Panc1 (cell line): ENCODE data around the gene RUNX3. TPM values are rescaled to one million over a fixed set of nuclear protein-coding genes. Genes with fewer than 3 reads are reported as not detected.

Experiments used
- ATAC-seq: fragments of 200-7000 bp; cut with Tn5 transposase; 2 replicates; pipeline ENCODE4 v1.9.1; 2020; ENCODE audit warnings: mild to moderate bottlenecking, moderate library complexity
- BruUV-seq: library from RNA; stranded (reverse); fragments of 400-500 nt; replicated peaks from 2 replicates; lab custom pipeline; 2021; lab: Mats Ljungman, UMichigan
- CTCF ChIA-PET: fragments of 300-600 bp; sonication (Branson Sonifier 250); formaldehyde crosslinking; loops from one replicate; lab custom pipeline; 2022; ENCODE audit warnings: antibody characterized with exemption; lab: Charles Lee
- POLR2A ChIA-PET: fragments of 300-600 bp; sonication (Branson Sonifier 250); formaldehyde crosslinking; loops from one replicate; lab custom pipeline; 2022; ENCODE audit warnings: antibody characterized with exemption; lab: Charles Lee
- DNase-seq: peaks from one replicate; pipeline ENCODE4 v3.0.0-alpha.2; 2010; ENCODE audit warnings: low read depth, low spot score
- H3K27ac ChIP-seq: 2 replicates; pipeline ENCODE4 v1.5.1; 2011; ENCODE audit warnings: mild to moderate bottlenecking, low read length, inconsistent platforms
- H3K27me3 ChIP-seq: fragments of 200-500 bp; sonication (Bioruptor generic); 2 replicates; pipeline ENCODE4 v1.6.0; 2014; ENCODE audit warnings: low read length, inconsistent platforms; ENCODE audit not compliant: control insufficient read depth, insufficient read depth
- H3K36me3 ChIP-seq: fragments of 200-500 bp; sonication (Bioruptor generic); 2 replicates; pipeline ENCODE4 v1.5.1; 2014; ENCODE audit warnings: inconsistent platforms, mild to moderate bottlenecking, low read length, moderate library complexity; ENCODE audit not compliant: control insufficient read depth, insufficient read depth
- H3K4me1 ChIP-seq: 2 replicates; pipeline ENCODE4 v1.5.1; 2011; ENCODE audit warnings: inconsistent platforms, mild to moderate bottlenecking, low read length, moderate library complexity; ENCODE audit not compliant: control insufficient read depth, insufficient read depth
- H3K4me3 ChIP-seq, 2 experiments: 2 replicates each; pipeline ENCODE4 v1.5.1; 2011 to 2012; ENCODE audit warnings: low read depth in 2 of 2, low read length in 2 of 2, mild to moderate bottlenecking in 2 of 2, inconsistent platforms in 1 of 2, moderate library complexity in 1 of 2
- H3K9me3 ChIP-seq: fragments of 200-500 bp; sonication (Bioruptor generic); 2 replicates; pipeline ENCODE4 v1.5.1; 2014; ENCODE audit warnings: low read depth, mild to moderate bottlenecking, inconsistent platforms, low read length, moderate library complexity; ENCODE audit not compliant: control insufficient read depth, insufficient read depth
- POLR2AphosphoS5 ChIP-seq: IDR thresholded peaks from 2 replicates; pipeline ENCODE4 v1.6.1; 2012; ENCODE audit warnings: mild to moderate bottlenecking, low read depth, low read length, moderate library complexity
- SIN3A ChIP-seq: IDR thresholded peaks from 2 replicates; pipeline ENCODE4 v1.6.1; 2012; ENCODE audit warnings: low read depth, mild to moderate bottlenecking, low read length, moderate library complexity, borderline replicate concordance; ENCODE audit not compliant: insufficient read depth
- TCF7L2 ChIP-seq: IDR thresholded peaks from 2 replicates; pipeline ENCODE4 v1.6.1; 2011; ENCODE audit warnings: mild to moderate bottlenecking, low read depth, low read length, inconsistent platforms
- in situ Hi-C: cut with HindIII; loops from 2 replicates; pipeline ENCODE4 v1.10.0; 2016; ENCODE audit warnings: low sequenced_read_pairs, low pct_unique_long_range_greater_than_20kb
- intact Hi-C: fragments of 100-400 bp; cut with micrococcal nuclease; formaldehyde crosslinking; loops from one replicate; pipeline ENCODE4 v1.10.0; 2022; ENCODE audit not compliant: unreplicated experiment
- total RNA-seq: library from RNA; stranded (reverse); gene quantifications from one replicate; pipeline ENCODE4 v1.2.1, GENCODE V29; 2021; ENCODE audit not compliant: unreplicated experiment
- TF ChIP-seq, protein P1 (sequence below), 2 experiments: IDR thresholded peaks; 2 replicates each; pipeline ENCODE4 v1.6.1; 2011 to 2012; ENCODE audit warnings: low read depth in 2 of 2, control low read depth in 1 of 2, low read length in 1 of 2, mild to moderate bottlenecking in 1 of 2, moderate library complexity in 1 of 2; ENCODE audit not compliant: insufficient read depth in 1 of 2
- TF ChIP-seq, protein P2 (sequence below): fragments of 450-650 bp; IDR thresholded peaks from 2 replicates; pipeline ENCODE4 v1.5.1; 2017; ENCODE audit warnings: mild to moderate bottlenecking

RUNX3 gene
- total RNA-seq, 1 experiment from 2014 or later: 0.10 TPM

DNA sequence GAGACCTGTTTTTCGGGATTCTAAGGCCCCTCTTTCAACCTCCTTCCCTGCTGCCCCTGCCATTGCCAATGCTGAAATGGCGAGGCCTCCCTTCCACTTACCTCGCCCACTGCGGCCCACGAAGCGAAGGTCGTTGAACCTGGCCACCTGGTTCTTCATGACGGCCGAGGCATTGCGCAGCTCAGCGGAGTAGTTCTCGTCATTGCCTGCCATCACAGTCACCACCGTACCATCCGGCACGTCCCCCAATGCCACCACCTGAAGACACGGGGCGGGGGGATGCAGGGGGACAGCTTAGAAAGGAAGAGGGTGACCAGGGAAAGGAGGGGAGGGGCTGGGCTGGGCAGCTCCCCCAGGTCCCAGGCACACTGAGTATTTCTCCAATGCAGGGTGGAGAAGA, 2.6 kb downstream of the RUNX3 start:
- ChIA-PET POLR2A (no interaction called here), CTCF (interaction anchor here (0.6 kb wide), 1 partner anchor 77 kb away, joined by 11 read pairs; no protein-coding TSS in a partner anchor)
- Histone ChIP-seq H3K27me3 (no peaks in the 10 kb centered on the region; the same call in 1 of the 2 replicates), H3K36me3 (peaks cover 5% of the 10 kb centered on the region; the same call in 1 of the 2 replicates), H3K4me3 (no peak overlapping the region), H3K9me3 (no peaks in the 10 kb centered on the region), H3K4me1 (no peaks in the 10 kb centered on the region; the same call in 1 of the 2 replicates), H3K27ac (no peak overlapping the region)
- no TSS peak for BruUV-seq
- TF ChIP-seq POLR2AphosphoS5 (no peak), SIN3A (no peak), TCF7L2 (no peak)
- TF ChIP-seq, protein P1, sequence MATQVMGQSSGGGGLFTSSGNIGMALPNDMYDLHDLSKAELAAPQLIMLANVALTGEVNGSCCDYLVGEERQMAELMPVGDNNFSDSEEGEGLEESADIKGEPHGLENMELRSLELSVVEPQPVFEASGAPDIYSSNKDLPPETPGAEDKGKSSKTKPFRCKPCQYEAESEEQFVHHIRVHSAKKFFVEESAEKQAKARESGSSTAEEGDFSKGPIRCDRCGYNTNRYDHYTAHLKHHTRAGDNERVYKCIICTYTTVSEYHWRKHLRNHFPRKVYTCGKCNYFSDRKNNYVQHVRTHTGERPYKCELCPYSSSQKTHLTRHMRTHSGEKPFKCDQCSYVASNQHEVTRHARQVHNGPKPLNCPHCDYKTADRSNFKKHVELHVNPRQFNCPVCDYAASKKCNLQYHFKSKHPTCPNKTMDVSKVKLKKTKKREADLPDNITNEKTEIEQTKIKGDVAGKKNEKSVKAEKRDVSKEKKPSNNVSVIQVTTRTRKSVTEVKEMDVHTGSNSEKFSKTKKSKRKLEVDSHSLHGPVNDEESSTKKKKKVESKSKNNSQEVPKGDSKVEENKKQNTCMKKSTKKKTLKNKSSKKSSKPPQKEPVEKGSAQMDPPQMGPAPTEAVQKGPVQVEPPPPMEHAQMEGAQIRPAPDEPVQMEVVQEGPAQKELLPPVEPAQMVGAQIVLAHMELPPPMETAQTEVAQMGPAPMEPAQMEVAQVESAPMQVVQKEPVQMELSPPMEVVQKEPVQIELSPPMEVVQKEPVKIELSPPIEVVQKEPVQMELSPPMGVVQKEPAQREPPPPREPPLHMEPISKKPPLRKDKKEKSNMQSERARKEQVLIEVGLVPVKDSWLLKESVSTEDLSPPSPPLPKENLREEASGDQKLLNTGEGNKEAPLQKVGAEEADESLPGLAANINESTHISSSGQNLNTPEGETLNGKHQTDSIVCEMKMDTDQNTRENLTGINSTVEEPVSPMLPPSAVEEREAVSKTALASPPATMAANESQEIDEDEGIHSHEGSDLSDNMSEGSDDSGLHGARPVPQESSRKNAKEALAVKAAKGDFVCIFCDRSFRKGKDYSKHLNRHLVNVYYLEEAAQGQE (IDR thresholded peaks at IDR 0.05; ENCODE audit: insufficient read depth in 1 of 2, low read depth in 2 of 2, low read length in 1 of 2): no peak
- intact Hi-C loops: loop anchor here (10.0 kb wide), 1 partner anchor 167 kb away; no protein-coding TSS in a partner anchor
- DNase-seq (no peak), ATAC-seq (no peak)
- in situ Hi-C loops: no loop called here

DNA sequence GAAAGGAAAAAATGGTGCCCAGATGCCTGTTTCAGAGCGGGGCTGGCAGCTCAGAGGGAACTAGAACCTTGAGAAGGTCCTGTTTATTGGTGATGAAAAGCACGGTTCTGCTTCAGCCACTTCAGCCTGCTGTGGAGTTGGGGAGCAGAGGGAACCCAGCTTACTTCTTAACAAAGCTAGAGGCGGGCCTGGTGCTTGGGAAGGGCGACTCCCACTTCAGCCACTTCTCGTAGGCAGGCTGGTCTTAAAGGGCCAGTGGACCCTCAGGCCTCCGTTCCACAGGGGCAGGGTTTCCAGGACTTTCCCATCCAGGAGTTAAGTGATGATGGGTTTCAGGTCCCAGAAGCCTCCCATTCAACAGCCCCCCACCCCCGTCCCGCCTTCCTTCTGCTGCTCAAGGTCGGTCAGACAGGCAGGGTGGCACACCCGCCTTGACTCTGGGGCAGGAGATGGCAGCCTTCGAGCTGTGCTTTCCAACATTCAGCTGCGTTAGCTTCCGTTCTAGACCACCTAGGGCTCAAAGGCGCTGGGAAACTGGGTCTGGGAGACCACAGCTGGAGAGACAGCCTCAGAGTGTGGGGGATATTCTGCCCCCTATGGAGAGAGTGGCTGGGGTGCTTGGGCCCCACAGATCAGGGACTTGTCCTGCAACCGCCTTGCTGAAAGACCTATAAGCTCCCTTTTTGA, 3.4 kb downstream of the RUNX3 start:
- no peak overlapping the region for H3K4me3 ChIP-seq
- no peak for DNase-seq
- no peaks in the 10 kb centered on the region; the same call in 1 of the 2 replicates for H3K27me3 ChIP-seq
- no peaks in the 10 kb centered on the region; the same call in 1 of the 2 replicates for H3K4me1 ChIP-seq
- in situ Hi-C loops (no loop called here), intact Hi-C loops (loop anchor here (10.0 kb wide), 1 partner anchor 168 kb away; no protein-coding TSS in a partner anchor)
- ChIA-PET POLR2A (no interaction called here), CTCF (no interaction called here)
- no TSS peak for BruUV-seq
- peaks cover 5% of the 10 kb centered on the region; the same call in 1 of the 2 replicates for H3K36me3 ChIP-seq
- ATAC-seq: peak; percentile 52; the same call in 1 of the 2 replicates
- TF ChIP-seq, protein P1 (IDR thresholded peaks at IDR 0.05; ENCODE audit: insufficient read depth in 1 of 2, low read depth in 2 of 2, low read length in 1 of 2): no peak
- TF ChIP-seq, protein P2, sequence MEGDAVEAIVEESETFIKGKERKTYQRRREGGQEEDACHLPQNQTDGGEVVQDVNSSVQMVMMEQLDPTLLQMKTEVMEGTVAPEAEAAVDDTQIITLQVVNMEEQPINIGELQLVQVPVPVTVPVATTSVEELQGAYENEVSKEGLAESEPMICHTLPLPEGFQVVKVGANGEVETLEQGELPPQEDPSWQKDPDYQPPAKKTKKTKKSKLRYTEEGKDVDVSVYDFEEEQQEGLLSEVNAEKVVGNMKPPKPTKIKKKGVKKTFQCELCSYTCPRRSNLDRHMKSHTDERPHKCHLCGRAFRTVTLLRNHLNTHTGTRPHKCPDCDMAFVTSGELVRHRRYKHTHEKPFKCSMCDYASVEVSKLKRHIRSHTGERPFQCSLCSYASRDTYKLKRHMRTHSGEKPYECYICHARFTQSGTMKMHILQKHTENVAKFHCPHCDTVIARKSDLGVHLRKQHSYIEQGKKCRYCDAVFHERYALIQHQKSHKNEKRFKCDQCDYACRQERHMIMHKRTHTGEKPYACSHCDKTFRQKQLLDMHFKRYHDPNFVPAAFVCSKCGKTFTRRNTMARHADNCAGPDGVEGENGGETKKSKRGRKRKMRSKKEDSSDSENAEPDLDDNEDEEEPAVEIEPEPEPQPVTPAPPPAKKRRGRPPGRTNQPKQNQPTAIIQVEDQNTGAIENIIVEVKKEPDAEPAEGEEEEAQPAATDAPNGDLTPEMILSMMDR: no peak
- TF ChIP-seq TCF7L2 (no peak), SIN3A (no peak), POLR2AphosphoS5 (no peak)
- H3K9me3 ChIP-seq: no peaks in the 10 kb centered on the region
- no peak overlapping the region for H3K27ac ChIP-seq
